PC-9 (cell line): ENCODE measurements around the gene LRFN2.

ENCODE experiments used
- EZH2 ChIP-seq: fragments of 200-600 bp; sonication (generic); IDR thresholded peaks from 2 replicates; pipeline ENCODE4 v1.8.0; 2017; ENCODE audit warnings: antibody characterized with exemption, low read depth
- TF ChIP-seq, protein P1 (sequence below): fragments of 200-600 bp; sonication (generic); conservative IDR thresholded peaks from 2 replicates; pipeline ENCODE4 v1.6.1; 2017; ENCODE audit warnings: mixed run types, antibody characterized with exemption, mild to moderate bottlenecking, moderate library complexity

DNA sequence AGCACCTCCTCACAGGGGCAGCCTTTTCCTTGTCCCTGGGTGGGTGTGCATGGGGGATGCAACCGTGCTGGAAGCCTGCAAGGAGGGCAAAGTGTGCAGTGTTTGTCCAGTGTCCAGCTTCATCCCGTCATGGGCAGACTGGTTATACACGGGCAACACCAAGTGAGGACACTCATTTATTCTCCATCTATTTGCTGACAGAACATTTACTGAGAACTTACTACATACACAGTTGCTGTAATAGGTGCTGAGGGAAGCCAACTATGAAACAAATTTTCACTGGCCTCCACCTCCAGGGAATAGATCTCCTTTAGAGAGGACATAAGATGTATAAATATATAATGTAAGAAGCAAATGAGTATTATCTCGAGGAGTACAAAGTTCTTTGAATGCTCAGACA, 136.7 kb downstream of the LRFN2 start:
- TF ChIP-seq, protein P1, sequence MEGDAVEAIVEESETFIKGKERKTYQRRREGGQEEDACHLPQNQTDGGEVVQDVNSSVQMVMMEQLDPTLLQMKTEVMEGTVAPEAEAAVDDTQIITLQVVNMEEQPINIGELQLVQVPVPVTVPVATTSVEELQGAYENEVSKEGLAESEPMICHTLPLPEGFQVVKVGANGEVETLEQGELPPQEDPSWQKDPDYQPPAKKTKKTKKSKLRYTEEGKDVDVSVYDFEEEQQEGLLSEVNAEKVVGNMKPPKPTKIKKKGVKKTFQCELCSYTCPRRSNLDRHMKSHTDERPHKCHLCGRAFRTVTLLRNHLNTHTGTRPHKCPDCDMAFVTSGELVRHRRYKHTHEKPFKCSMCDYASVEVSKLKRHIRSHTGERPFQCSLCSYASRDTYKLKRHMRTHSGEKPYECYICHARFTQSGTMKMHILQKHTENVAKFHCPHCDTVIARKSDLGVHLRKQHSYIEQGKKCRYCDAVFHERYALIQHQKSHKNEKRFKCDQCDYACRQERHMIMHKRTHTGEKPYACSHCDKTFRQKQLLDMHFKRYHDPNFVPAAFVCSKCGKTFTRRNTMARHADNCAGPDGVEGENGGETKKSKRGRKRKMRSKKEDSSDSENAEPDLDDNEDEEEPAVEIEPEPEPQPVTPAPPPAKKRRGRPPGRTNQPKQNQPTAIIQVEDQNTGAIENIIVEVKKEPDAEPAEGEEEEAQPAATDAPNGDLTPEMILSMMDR: no peak
- TF ChIP-seq EZH2: no peak
